Mesothelial cell of epicardium (in vitro differentiated cells): ENCODE measurements around the gene RPS3. TPM values are rescaled to one million over a fixed set of nuclear protein-coding genes. Genes with fewer than 3 reads are reported as not detected.
A peak's percentile ranks its signal among the peaks of the same experiment; 100 is the strongest.

Experiments used
- DNase-seq, 2 experiments: peaks; one replicate each; pipeline ENCODE4 v3.0.0; 2021; ENCODE audit warnings: low spot score in 2 of 2; ENCODE audit not compliant: unreplicated experiment in 2 of 2
- H3K27ac Mint-ChIP-seq: 2 replicates; pipeline ENCODE4 v1.8.0; 2021; ENCODE audit warnings: mixed read lengths
- H3K27me3 Mint-ChIP-seq: 2 replicates; pipeline ENCODE4 v1.8.0; 2021; ENCODE audit warnings: low read depth, mixed read lengths
- H3K36me3 Mint-ChIP-seq: 2 replicates; pipeline ENCODE4 v1.8.0; 2021; ENCODE audit warnings: mixed read lengths
- H3K4me1 Mint-ChIP-seq: 2 replicates; pipeline ENCODE4 v1.8.0; 2021; ENCODE audit warnings: mixed read lengths
- H3K4me3 Mint-ChIP-seq: 2 replicates; pipeline ENCODE4 v1.8.0; 2021; ENCODE audit warnings: mild to moderate bottlenecking, moderate library complexity, mixed read lengths
- H3K9me3 Mint-ChIP-seq: 2 replicates; pipeline ENCODE4 v1.8.0; 2021; ENCODE audit warnings: mixed read lengths
- CTCF ChIP-seq: fragments of 200-600 bp; sonication (generic); IDR thresholded peaks from one replicate; pipeline ENCODE4 v1.5.0; 2021; ENCODE audit warnings: antibody characterized with exemption; ENCODE audit not compliant: unreplicated experiment
- total RNA-seq: library from RNA; stranded (reverse); gene quantifications from 3 replicates; pipeline ENCODE4 v1.2.1, GENCODE V29; 2021

The RPS3 gene
- total RNA-seq, 1 donor from 2014 or later = 2,848 TPM

DNA sequence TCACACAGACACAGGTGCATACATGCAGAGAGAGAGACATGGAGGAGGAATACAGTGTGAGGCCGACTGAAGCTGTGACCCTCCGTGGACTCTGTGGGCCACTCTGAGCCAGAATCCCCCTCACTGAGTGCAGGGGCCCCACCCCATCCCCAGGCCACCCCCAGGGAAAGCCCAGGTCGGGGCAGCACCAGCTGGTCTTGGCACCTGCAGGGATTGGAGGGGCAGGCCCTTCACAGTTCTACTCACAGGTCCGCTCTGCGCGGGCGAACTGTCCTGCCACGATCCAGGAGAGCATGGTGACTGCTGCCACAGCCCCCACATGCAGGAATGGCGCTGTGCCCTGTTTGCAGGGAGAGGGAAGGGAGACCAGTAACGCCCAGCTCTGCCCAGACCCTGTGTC, 50.0 kb downstream of the RPS3 start:
- Mint-ChIP-seq H3K27ac (no peak overlapping the region), H3K4me3 (no peak overlapping the region), H3K4me1 (no peaks in the 10 kb centered on the region), H3K36me3 (no peaks in the 10 kb centered on the region), H3K27me3 (peaks cover 2% of the 10 kb centered on the region), H3K9me3 (no peaks in the 10 kb centered on the region)
- DNase-seq = no peak
- TF ChIP-seq CTCF = no peak

DNA sequence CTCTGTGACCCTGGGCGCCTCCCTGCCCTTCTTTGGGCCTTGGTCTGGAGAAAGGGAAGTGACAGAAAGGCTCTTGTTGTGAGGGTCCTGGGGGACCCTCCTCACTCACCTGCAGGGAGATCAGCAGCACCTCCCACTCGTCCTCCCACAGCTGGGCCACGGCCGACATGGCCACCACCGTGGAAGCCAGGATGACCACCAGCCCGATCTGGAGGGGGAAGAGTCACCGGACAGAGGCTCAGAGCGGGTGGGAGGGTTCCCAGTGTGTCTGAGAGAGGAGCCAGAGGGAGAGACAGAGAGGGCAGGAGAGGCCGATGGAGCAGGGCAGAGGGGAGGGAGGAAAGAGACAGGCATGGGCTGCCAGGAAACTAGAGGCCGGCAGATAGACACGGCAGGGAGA, 50.5 kb downstream of the RPS3 start:
- no peak for TF ChIP-seq CTCF
- DNase-seq = no peak
- peaks cover 2% of the 10 kb centered on the region for H3K27me3 Mint-ChIP-seq
- H3K36me3 Mint-ChIP-seq = no peaks in the 10 kb centered on the region
- H3K4me3 Mint-ChIP-seq = no peak overlapping the region
- H3K4me1 Mint-ChIP-seq = no peaks in the 10 kb centered on the region
- H3K9me3 Mint-ChIP-seq = no peaks in the 10 kb centered on the region
- no peak overlapping the region for H3K27ac Mint-ChIP-seq

DNA sequence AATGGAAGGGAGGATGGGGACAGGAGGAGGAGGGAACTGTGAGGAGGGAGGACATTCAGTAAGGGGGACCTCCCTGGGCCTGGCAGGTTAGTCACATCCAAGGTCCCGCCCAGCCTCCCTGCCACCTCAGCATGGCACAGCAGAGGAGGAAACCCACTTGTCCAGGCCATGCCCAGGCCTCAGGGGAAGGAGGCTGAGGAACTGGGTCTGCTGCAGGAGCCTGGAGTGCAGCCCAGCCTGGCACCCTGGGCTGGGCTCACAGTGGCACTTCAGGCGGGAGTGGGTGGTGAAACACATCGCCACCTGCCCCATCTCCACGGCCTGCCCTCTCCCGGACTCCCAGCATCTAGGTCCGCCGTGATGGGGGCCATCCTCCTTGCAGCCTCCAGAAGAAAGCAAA, 50.9 kb downstream of the RPS3 start:
- Mint-ChIP-seq H3K4me1 (no peaks in the 10 kb centered on the region), H3K36me3 (no peaks in the 10 kb centered on the region), H3K9me3 (no peaks in the 10 kb centered on the region), H3K27me3 (peaks cover under 1% of the 10 kb centered on the region), H3K4me3 (no peak overlapping the region), H3K27ac (no peak overlapping the region)
- DNase-seq = no peak
- no peak for TF ChIP-seq CTCF

DNA sequence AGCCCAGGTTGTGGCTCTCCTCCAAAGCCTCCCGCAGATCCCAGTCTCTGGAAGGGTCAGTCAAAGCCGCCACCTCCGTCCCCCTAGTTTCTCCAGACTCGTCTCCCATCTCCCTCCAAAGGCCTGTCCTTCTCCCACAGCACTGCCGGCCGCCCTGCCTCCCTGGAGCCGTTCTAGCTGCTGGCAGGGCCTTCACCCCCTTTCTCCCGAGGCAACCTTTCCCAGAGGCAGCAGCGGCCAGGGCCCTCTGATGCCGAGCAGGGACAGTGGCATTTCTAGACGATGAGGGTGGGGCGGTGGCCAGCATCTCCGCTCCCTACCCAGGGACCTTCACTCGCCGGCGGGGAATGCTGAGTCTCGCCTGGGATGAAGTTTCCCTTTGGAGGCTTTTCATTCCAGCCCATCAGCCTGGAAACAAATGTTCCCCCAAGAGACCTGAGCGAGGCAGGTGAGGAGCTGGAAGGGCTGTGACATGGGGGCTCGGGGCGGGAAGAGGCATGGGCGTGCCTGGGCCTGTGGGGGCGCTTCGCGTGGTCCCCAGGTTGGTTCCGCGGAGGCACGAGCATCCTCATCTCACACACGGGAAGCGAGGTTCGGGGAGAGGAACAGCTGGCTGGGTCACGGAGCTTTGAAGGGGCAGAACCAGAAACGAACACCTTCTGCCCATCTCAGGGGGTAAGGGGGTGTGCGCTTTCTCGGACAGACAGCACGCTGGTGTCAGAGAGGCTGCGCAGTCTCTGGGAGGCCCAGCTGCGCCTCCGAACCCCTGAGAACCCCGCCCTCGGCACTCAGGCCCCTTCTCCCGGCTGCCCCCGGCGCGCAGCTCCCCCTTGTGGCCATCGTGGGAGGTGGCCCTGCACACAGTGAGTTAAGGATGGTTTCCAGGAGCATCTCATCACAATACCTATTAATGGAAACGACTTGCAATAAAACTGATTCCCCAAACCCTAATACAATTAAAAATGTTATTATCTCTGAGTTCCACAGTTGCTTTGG, 51.8 kb downstream of the RPS3 start:
- TF ChIP-seq CTCF = peak; percentile 63
- H3K27me3 Mint-ChIP-seq = no peaks in the 10 kb centered on the region
- H3K9me3 Mint-ChIP-seq = no peaks in the 10 kb centered on the region
- H3K4me3 Mint-ChIP-seq = no peak overlapping the region
- H3K4me1 Mint-ChIP-seq = no peaks in the 10 kb centered on the region
- no peaks in the 10 kb centered on the region for H3K36me3 Mint-ChIP-seq
- no peak overlapping the region for H3K27ac Mint-ChIP-seq
- DNase-seq = no peak

- no peak for DNase-seq
Measured at GRCh38 chr11:75453916-75454655, 54.8 kb downstream of the RPS3 start.

More at GRCh38 chr11:75453916-75454655, 54.8 kb downstream of the RPS3 start:
- H3K27ac Mint-ChIP-seq = no peak overlapping the region
- no peaks in the 10 kb centered on the region for H3K36me3 Mint-ChIP-seq
- no peak for TF ChIP-seq CTCF
- no peak overlapping the region for H3K4me3 Mint-ChIP-seq
- no peaks in the 10 kb centered on the region for H3K27me3 Mint-ChIP-seq
- H3K9me3 Mint-ChIP-seq = no peaks in the 10 kb centered on the region
- no peaks in the 10 kb centered on the region for H3K4me1 Mint-ChIP-seq
